Measurements from ENCODE around the gene TOP2B. TPM values are rescaled to one million over a fixed set of nuclear protein-coding genes. Genes with fewer than 3 reads are reported as not detected.

The TOP2B gene
- total RNA-seq, 1 donor from 2014 or later = 83.4 TPM

DNA sequence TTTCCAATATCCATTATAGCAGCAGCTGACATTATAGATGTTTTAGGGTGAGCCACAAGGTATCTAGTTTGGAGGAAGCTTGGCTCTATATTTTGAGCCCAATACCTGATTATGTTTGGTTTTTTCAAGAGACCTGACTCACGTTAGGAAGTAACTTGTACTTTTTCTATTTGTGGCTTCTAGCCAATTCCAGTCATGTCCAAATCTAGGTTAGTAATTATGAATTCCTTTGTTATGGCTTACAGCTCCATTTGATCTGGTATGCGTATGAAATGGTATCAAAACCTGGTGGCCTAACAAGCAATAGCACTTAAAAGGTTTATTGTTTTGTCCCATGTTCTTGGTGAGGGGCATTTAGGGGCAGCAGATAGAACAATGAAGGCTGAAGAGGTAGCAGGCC is 115.9 kb downstream of the TOP2B start:
- Histone ChIP-seq H3K36me3 (no peaks in the 10 kb centered on the region), H3K4me3 (no peak overlapping the region), H3K9me3 (no peaks in the 10 kb centered on the region), H3K27ac (no peak overlapping the region), H3K4me1 (no peaks in the 10 kb centered on the region), H3K27me3 (no peaks in the 10 kb centered on the region)
- intact Hi-C loops (cut with DNase I) = no loop called here
- DNase-seq (no peak), ATAC-seq (no peak)
- TF ChIP-seq CTCF (IDR thresholded peaks at IDR 0.05) = no peak

GRCh38 chr3:25547943-25548674 is 116.6 kb downstream of the TOP2B start:
- Histone ChIP-seq H3K9me3 (no peaks in the 10 kb centered on the region), H3K4me3 (no peak overlapping the region), H3K4me1 (peaks cover under 1% of the 10 kb centered on the region), H3K27ac (no peak overlapping the region), H3K36me3 (no peaks in the 10 kb centered on the region), H3K27me3 (no peaks in the 10 kb centered on the region)
- TF ChIP-seq CTCF (IDR thresholded peaks at IDR 0.05) = no peak
- intact Hi-C loops (cut with DNase I) = no loop called here
- DNase-seq (no peak), ATAC-seq (no peak)

Small RNAs within 50 kb of the gene (microRNA-seq; reads per million reads assigned to microRNA genes)
- gene MIR4442 (ENCODE audit: borderline microRNAs expressed) = not detected

Other genes with a start within 250 kb of the TOP2B start
- gene RARB, start 236.6 kb downstream of the TOP2B start, total RNA-seq = 5.8 TPM
- 33.4 TPM for gene NGLY1, start 118.5 kb upstream of the TOP2B start, total RNA-seq
- gene OXSM, start 125.2 kb upstream of the TOP2B start, total RNA-seq = 8.5 TPM

Measured in upper lobe of right lung (tissue), 1 donor.